Stimulated activated CD4-positive, alpha-beta T cell treated with anti-CD3 and anti-CD28 coated beads, Interleukin-4, amount 100 ng/mL, for 4 hours (primary cell): ENCODE results near the gene LINC00632.
"Not testable (repeated sequence)": the region's sequence is repeated elsewhere in the genome, so short reads cannot be mapped to it uniquely, and the experiment has no call there.

ENCODE experiments used
- DNase-seq, 2 experiments: peaks; one replicate each; pipeline ENCODE4 v3.0.0-alpha.2; 2020

The LINC00632 gene

GRCh38 chrX:140709421-140709846 is at the start of gene LINC00632:
Gene LINC00632, plus strand, starts transcription at chrX:140709759.
- DNase-seq, result no peak

- no peak for DNase-seq
These were observed 47.9 kb upstream of the LINC00632 start for GRCh38 chrX:140661643-140662042.

- DNase-seq, result no peak
These were observed 44.6 kb upstream of the LINC00632 start for GRCh38 chrX:140664939-140665338.

GRCh38 chrX:140672840-140673731 is 36.5 kb upstream of the LINC00632 start:
- DNase-seq, result no peak

GRCh38 chrX:140687706-140688105 is 21.9 kb upstream of the LINC00632 start:
- DNase-seq, result no peak

- not testable (repeated sequence) for DNase-seq
These were observed 18.0 kb upstream of the LINC00632 start for GRCh38 chrX:140691596-140691995.

GRCh38 chrX:140697618-140698017 is 11.9 kb upstream of the LINC00632 start:
- DNase-seq, result no peak

- DNase-seq, result no peak
These were observed 8.1 kb upstream of the LINC00632 start for GRCh38 chrX:140701480-140701879.

- no peak for DNase-seq
These were observed 1.2 kb downstream of the LINC00632 start for GRCh38 chrX:140710710-140711109.

- DNase-seq, result no peak
These were observed 2.3 kb downstream of the LINC00632 start for GRCh38 chrX:140711894-140712293.

GRCh38 chrX:140712413-140713173 is 3.0 kb downstream of the LINC00632 start:
- no peak for DNase-seq

- no peak for DNase-seq
These were observed 3.6 kb downstream of the LINC00632 start for GRCh38 chrX:140713174-140713539.

GRCh38 chrX:140715787-140716186 is 6.2 kb downstream of the LINC00632 start:
- no peak for DNase-seq

- DNase-seq, result no peak
These were observed 13.7 kb downstream of the LINC00632 start for GRCh38 chrX:140723121-140723715.

- no peak for DNase-seq
These were observed 14.8 kb downstream of the LINC00632 start for GRCh38 chrX:140724309-140724708.

- no peak for DNase-seq
These were observed 15.2 kb downstream of the LINC00632 start for GRCh38 chrX:140724736-140725135.

- DNase-seq, result no peak
These were observed 15.9 kb downstream of the LINC00632 start for GRCh38 chrX:140725500-140725899.

- DNase-seq, result no peak
These were observed 24.3 kb downstream of the LINC00632 start for GRCh38 chrX:140733766-140734342.

GRCh38 chrX:140744085-140744484 is 34.5 kb downstream of the LINC00632 start:
- no peak for DNase-seq

- DNase-seq, result no peak
These were observed 47.4 kb downstream of the LINC00632 start for GRCh38 chrX:140756941-140757340.

- DNase-seq, result no peak
These were observed 52.5 kb downstream of the LINC00632 start for GRCh38 chrX:140762061-140762460.

- DNase-seq, result no peak
These were observed 54.9 kb downstream of the LINC00632 start for GRCh38 chrX:140764401-140764919.
